Naive thymus-derived CD8-positive, alpha-beta T cell (primary cell): ENCODE results near the gene CHTF18. TPM values are rescaled to one million over a fixed set of nuclear protein-coding genes. Genes with fewer than 3 reads are reported as not detected.

Experiments used
- ATAC-seq, 2 donors: fragments of 150-1000 bp; cut with Tn5 transposase in 1 of 2; sonication (Bioruptor Pico), chemical (Tn5 transposase) in 1 of 2; 1 replicate in 1 of 2; 2 replicates in 1 of 2; pipeline ENCODE4 v1.10.0; 2021; ENCODE audit warnings: mild to moderate bottlenecking in 2 of 2, moderate library complexity in 2 of 2
- POLR2A ChIA-PET: fragments of 350-600 bp; sonication (Branson Sonifier 250); formaldehyde crosslinking; loops from one replicate; lab custom pipeline; 2021; ENCODE audit warnings: antibody characterized with exemption; lab: Charles Lee
- DNase-seq, 10 donors: peaks; one replicate each; pipeline versions ENCODE4 v3.0.0 to v3.0.0-alpha.2; 2020 to 2022
- H3K27ac Mint-ChIP-seq, 10 donors: one replicate each; pipeline ENCODE4 v1.8.0; 2020 to 2022; ENCODE audit warnings: mild to moderate bottlenecking in 10 of 10, mixed read lengths in 10 of 10, moderate library complexity in 4 of 10, inconsistent platforms in 1 of 10
- H3K27me3 Mint-ChIP-seq, 5 donors: one replicate each; pipeline ENCODE4 v1.8.0; 2021 to 2022; ENCODE audit warnings: mixed read lengths in 5 of 5
- H3K36me3 Mint-ChIP-seq, 3 donors: one replicate each; pipeline ENCODE4 v1.8.0; 2020 to 2022; ENCODE audit warnings: mixed read lengths in 3 of 3, mild to moderate bottlenecking in 2 of 3, inconsistent platforms in 1 of 3
- H3K4me1 Mint-ChIP-seq, 4 donors: one replicate each; pipeline ENCODE4 v1.8.0; 2021 to 2022; ENCODE audit warnings: mixed read lengths in 4 of 4
- H3K4me3 Mint-ChIP-seq, 10 donors: one replicate each; pipeline ENCODE4 v1.8.0; 2020 to 2022; ENCODE audit warnings: mild to moderate bottlenecking in 10 of 10, mixed read lengths in 10 of 10, moderate library complexity in 6 of 10, inconsistent platforms in 1 of 10
- H3K9me3 Mint-ChIP-seq, 9 donors: one replicate each; pipeline ENCODE4 v1.8.0; 2020 to 2022; ENCODE audit warnings: mixed read lengths in 9 of 9, mild to moderate bottlenecking in 3 of 9, inconsistent platforms in 1 of 9, moderate library complexity in 1 of 9
- polyA plus RNA-seq, 3 donors: library from polyadenylated mRNA; unstranded; fragments of 300-500 nt; fragmentation: Illumina TruSeq; gene quantifications; one replicate each; pipeline ENCODE4 v1.2.3, GENCODE V29; 2021
- total RNA-seq, 8 experiments: library from RNA in 2 of 8; stranded (reverse) in 2 of 8; gene quantifications; one replicate each; pipeline ENCODE4 v1.2.3 and lab custom pipeline; 2021 to 2026

The CHTF18 gene
- total and polyA plus RNA-seq, 5 experiments from 2014 or later = 3.5 to 54.3 (median 4.3) TPM

DNA sequence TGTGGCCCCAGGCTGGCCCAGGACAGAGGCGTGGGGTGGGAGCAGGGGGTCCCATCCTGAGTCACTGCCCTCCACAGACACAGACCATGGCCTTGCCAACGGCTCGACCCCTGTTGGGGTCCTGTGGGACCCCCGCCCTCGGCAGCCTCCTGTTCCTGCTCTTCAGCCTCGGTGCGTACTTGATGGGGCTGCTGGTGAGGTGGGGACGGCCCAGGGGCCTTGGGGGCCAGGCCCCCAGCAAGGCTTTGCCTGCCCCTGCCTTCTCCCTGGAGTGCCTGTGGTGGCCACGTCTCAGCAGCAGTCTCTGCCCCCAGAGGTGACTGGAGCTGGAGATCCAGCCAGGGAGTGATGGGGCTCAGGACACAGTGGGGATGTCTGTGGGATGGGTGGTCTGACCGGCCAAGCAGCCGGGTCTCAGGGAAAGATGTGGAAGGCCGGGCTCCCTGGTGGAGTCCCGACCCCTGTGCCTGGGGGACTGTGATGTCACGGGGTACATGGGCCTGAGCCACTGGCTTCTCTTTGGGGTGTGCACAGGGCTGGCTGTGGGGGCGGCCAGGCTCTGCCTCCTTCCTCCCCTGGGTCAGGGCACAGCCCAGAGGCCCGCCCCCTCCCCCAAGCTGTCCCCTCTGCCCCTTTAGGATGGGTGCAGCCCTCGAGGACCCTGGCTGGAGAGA lies 25.7 kb upstream of the CHTF18 start:
- DNase-seq (peak in 1 of 10 donors; percentile 53), ATAC-seq (no peak)
- Mint-ChIP-seq H3K4me1 (peaks cover 0 to 2% (median under 1%) of the 10 kb centered on the region in 4 donors), H3K9me3 (no peaks in the 10 kb centered on the region), H3K27ac (no peak overlapping the region), H3K27me3 (peaks cover 0 to 2% (median 0%) of the 10 kb centered on the region in 5 donors), H3K36me3 (no peaks in the 10 kb centered on the region), H3K4me3 (no peak overlapping the region)
- POLR2A ChIA-PET = no interaction called here

DNA sequence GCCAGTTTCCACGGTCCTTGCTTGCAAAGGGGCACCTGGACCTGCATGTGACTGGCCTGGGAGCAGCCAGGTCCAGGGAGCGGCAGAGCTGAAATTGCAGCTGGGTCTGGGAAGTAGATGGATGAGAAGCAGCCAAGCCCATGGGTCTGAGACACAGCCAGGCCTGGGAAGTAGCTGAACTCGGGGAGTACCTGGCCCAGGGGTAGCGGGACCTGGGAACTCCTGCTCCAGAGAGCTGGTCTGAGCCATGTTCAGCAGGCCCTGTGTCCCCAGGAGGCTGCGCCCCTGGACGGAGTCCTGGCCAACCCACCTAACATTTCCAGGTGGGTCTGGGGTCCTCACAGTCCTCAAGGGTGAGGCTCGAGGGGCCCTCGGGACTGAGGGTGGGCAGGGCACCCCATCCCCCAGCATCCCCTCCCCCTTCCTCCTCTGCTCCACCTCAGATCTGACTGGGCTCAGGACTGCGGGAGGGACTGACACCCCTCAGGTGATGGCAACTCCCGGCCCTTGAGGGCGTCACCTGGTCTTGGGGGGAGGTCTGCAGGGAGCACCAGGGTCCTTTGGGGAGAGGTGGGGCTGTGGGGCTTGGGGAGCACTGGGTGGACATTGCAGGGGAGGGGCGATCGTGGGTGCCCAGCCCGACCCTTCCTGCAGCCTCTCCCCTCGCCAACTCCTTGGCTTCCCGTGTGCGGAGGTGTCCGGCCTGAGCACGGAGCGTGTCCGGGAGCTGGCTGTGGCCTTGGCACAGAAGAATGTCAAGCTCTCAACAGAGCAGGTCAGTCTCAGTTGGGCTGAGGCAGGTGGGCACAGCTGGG lies 24.8 kb upstream of the CHTF18 start:
- no peak overlapping the region for H3K27ac Mint-ChIP-seq
- no peaks in the 10 kb centered on the region for H3K9me3 Mint-ChIP-seq
- no peaks in the 10 kb centered on the region for H3K4me1 Mint-ChIP-seq
- no peak for ATAC-seq
- no peaks in the 10 kb centered on the region for H3K27me3 Mint-ChIP-seq
- POLR2A ChIA-PET = no interaction called here
- no peak overlapping the region for H3K4me3 Mint-ChIP-seq
- DNase-seq = no peak
- H3K36me3 Mint-ChIP-seq = no peaks in the 10 kb centered on the region

DNA sequence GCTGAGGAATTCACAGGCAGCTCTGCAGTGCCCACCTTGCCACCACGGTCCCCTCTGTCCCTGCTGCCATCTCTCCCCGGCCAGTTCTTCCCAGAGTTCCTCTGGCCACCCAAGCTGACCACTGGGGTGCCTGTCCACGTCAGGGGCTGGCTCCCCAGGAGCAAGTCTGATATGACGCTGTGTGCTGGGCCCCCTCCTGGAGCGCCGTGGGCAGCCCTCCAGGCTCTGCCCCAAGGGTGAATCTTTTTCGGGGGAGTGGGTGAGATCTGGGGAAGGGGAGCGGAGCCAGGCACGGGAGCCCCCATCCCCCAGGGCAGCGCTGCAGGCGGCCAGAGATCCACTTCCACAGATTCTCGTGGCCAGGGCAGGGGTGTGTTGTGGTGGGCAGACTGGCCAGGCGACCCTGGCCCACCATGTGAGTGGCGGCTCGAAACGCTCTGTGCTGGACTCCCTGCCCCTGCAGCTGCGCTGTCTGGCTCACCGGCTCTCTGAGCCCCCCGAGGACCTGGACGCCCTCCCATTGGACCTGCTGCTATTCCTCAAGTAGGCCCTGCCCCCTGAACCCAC lies 24.2 kb upstream of the CHTF18 start:
- POLR2A ChIA-PET = no interaction called here
- no peaks in the 10 kb centered on the region for H3K4me1 Mint-ChIP-seq
- no peak overlapping the region for H3K27ac Mint-ChIP-seq
- H3K36me3 Mint-ChIP-seq = no peaks in the 10 kb centered on the region
- H3K9me3 Mint-ChIP-seq = no peaks in the 10 kb centered on the region
- H3K27me3 Mint-ChIP-seq = no peaks in the 10 kb centered on the region
- DNase-seq (peak in 1 of 10 donors; percentile 48), ATAC-seq (no peak)
- no peak overlapping the region for H3K4me3 Mint-ChIP-seq

DNA sequence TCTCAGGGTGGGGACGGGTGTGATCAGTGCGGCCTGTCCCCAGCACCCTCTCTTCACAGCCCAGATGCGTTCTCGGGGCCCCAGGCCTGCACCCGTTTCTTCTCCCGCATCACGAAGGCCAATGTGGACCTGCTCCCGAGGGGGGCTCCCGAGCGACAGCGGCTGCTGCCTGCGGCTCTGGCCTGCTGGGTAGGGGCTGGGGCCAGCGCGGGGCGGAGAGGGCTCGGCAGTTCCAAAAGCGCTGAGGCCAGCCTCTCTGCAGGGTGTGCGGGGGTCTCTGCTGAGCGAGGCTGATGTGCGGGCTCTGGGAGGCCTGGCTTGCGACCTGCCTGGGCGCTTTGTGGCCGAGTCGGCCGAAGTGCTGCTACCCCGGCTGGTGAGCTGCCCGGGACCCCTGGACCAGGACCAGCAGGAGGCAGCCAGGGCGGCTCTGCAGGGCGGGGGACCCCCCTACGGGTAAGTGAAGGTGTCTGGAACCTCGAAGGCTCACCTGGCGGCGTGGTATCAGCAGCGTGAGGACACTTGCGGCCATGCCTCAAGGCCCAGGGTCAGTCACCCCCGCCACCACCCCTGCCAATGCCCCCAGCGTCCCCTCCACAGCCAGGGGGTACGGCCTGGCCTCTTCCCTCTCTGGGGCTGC lies 23.5 kb upstream of the CHTF18 start:
- H3K27ac Mint-ChIP-seq = no peak overlapping the region
- ATAC-seq (no peak), DNase-seq (peak in 1 of 10 donors; percentile 62)
- POLR2A ChIA-PET = no interaction called here
- H3K4me3 Mint-ChIP-seq = no peak overlapping the region
- no peaks in the 10 kb centered on the region for H3K4me1 Mint-ChIP-seq
- no peaks in the 10 kb centered on the region for H3K9me3 Mint-ChIP-seq
- H3K27me3 Mint-ChIP-seq = no peaks in the 10 kb centered on the region
- H3K36me3 Mint-ChIP-seq = no peaks in the 10 kb centered on the region

DNA sequence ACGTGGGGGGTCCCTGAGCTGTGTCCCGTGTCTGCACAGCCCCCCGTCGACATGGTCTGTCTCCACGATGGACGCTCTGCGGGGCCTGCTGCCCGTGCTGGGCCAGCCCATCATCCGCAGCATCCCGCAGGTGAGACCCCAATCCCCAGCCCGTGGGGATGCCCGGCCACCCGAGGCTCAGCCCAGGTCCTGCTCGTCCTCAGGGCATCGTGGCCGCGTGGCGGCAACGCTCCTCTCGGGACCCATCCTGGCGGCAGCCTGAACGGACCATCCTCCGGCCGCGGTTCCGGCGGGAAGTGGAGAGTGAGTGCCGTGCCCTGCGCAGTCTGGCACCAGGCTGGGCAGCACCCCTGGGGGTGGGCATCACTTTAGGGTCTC lies 22.9 kb upstream of the CHTF18 start:
- Mint-ChIP-seq H3K27me3 (no peaks in the 10 kb centered on the region), H3K9me3 (no peaks in the 10 kb centered on the region), H3K4me3 (no peak overlapping the region), H3K4me1 (no peaks in the 10 kb centered on the region), H3K36me3 (no peaks in the 10 kb centered on the region), H3K27ac (no peak overlapping the region)
- ATAC-seq = no peak
- POLR2A ChIA-PET = no interaction called here
- DNase-seq = no peak

DNA sequence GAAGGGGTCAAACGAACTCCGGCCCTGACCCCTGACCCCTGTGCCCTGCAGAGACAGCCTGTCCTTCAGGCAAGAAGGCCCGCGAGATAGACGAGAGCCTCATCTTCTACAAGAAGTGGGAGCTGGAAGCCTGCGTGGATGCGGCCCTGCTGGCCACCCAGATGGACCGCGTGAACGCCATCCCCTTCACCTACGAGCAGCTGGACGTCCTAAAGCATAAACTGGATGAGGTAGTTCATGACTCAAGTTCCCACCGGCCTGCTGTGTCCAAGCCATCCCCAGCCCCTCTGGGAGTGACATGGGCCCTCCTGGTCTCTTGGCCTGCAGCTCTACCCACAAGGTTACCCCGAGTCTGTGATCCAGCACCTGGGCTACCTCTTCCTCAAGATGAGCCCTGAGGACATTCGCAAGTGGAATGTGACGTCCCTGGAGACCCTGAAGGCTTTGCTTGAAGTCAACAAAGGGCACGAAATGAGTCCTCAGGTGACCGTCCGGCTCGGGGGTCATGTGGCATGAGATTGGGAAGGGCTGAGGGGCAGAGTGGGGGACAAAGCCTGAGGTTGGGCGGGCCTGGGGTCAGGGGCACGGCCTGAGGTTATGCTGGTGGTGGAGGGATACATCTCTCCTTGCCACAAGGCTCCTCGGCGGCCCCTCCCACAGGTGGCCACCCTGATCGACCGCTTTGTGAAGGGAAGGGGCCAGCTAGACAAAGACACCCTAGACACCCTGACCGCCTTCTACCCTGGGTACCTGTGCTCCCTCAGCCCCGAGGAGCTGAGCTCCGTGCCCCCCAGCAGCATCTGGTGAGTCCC lies 22.2 kb upstream of the CHTF18 start:
- H3K36me3 Mint-ChIP-seq = no peaks in the 10 kb centered on the region
- POLR2A ChIA-PET = no interaction called here
- no peaks in the 10 kb centered on the region for H3K4me1 Mint-ChIP-seq

DNA sequence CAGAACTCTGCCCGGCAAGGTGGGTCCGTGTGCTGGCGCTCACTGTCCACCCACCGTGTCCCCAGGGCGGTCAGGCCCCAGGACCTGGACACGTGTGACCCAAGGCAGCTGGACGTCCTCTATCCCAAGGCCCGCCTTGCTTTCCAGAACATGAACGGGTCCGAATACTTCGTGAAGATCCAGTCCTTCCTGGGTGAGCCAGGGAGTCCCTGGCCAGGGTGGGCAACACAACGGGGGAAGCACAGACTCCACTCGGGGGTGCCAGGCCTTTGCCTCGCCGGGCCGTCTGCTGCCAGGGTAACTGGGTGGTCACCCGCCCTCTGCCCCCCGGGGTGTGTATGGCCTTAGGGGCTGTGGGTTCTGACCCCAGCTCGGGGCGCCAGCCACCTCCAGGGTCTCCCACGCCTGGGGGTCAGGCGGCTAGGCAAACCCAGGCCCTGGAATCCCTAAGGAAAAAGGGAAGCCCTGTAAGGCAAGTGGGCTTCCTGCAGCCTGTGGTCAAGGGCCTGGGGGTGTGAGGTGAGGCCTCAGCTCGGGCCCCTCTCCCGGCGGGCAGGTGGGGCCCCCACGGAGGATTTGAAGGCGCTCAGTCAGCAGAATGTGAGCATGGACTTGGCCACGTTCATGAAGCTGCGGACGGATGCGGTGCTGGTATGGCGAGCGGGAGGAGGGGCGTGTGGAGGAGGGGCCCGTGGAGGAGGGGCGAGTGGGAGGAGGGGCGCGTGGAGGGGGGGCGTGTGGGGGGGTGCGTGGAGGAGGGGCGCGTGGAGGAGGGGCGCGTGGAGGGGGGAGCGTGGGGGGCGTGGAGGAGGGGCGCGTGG lies 21.4 kb upstream of the CHTF18 start:
- Mint-ChIP-seq H3K27ac (peak overlapping the region in 1 of 10 donors; percentile 65), H3K4me3 (no peak overlapping the region), H3K4me1 (no peaks in the 10 kb centered on the region), H3K27me3 (no peaks in the 10 kb centered on the region), H3K36me3 (no peaks in the 10 kb centered on the region), H3K9me3 (no peaks in the 10 kb centered on the region)
- POLR2A ChIA-PET = no interaction called here
- ATAC-seq (no peak), DNase-seq (no peak)

More for the DNA sequence above, 22.2 kb upstream of the CHTF18 start:
- Mint-ChIP-seq H3K27ac (no peak overlapping the region), H3K4me3 (no peak overlapping the region), H3K9me3 (no peaks in the 10 kb centered on the region), H3K27me3 (no peaks in the 10 kb centered on the region)
- ATAC-seq (no peak), DNase-seq (peak in 1 of 10 donors; percentile 57)

DNA sequence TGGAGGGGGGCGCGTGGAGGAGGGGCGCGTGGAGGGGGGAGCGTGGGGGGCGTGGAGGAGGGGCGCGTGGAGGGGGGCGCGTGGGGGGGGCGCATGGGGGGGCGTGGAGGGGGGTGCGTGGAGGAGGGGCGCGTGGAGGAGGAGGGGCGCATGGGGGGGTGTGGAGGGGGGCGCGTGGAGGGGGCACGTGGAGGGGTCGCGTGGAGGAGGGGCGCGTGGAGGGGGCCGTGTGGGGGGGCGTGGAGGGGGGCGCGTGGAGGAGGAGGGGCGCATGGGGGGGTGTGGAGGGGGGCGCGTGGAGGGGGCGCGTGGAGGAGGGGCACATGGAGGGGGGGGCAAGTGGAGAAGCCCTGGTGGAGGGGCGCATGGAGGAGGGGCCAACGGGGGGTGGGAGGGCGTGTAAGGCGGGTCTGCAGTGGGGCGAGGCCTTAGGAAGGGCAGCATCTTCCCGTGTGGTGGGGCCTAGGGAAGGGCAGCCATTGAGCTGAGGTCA lies 20.6 kb upstream of the CHTF18 start:
- Mint-ChIP-seq H3K36me3 (no peaks in the 10 kb centered on the region), H3K9me3 (no peaks in the 10 kb centered on the region), H3K27me3 (no peaks in the 10 kb centered on the region), H3K4me3 (no peak overlapping the region), H3K27ac (no peak overlapping the region), H3K4me1 (no peaks in the 10 kb centered on the region)
- no peak for ATAC-seq
- no peak for DNase-seq
- POLR2A ChIA-PET = no interaction called here

DNA sequence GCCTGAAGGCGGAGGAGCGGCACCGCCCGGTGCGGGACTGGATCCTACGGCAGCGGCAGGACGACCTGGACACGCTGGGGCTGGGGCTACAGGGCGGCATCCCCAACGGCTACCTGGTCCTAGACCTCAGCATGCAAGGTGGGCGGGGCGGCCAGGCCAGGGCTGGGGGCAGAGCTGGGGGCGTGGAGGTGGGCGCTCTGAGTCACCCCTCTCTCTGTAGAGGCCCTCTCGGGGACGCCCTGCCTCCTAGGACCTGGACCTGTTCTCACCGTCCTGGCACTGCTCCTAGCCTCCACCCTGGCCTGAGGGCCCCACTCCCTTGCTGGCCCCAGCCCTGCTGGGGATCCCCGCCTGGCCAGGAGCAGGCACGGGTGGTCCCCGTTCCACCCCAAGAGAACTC lies 20.0 kb upstream of the CHTF18 start:
- DNase-seq = no peak
- Mint-ChIP-seq H3K27ac (no peak overlapping the region), H3K9me3 (no peaks in the 10 kb centered on the region), H3K36me3 (no peaks in the 10 kb centered on the region), H3K4me3 (no peak overlapping the region), H3K27me3 (no peaks in the 10 kb centered on the region), H3K4me1 (no peaks in the 10 kb centered on the region)
- ATAC-seq = no peak
- POLR2A ChIA-PET = no interaction called here

DNA sequence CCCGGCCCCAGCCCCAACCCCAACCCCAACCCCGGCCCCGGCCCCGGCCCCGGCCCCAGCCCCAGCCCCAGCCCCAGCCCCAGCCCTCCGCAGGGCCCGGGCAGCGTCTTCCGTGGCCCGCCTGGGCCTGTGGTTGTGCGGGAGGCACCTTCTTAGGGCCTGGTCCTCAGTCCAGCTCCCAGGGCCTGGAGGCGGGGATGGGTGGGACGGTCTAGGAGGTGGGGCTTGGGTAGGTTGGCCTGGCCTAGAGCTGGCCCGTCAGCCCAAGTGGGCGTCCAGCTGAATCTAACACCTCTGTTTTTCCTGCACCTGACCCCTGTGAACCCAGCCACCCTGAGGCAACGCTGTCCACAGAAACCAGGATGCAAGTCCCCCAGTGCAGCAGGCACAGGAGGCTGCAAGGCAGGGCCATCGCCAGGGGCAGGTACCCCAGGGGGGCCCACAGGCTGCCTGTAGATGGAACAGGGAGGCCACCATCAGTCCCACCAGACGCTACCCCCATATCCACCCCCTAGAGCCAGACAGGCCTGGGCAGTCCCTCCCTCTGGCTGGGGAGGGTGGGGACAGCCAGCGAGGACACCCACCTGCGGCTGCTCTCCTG lies 19.1 kb upstream of the CHTF18 start:
- Mint-ChIP-seq H3K9me3 (no peaks in the 10 kb centered on the region), H3K27me3 (no peaks in the 10 kb centered on the region), H3K36me3 (no peaks in the 10 kb centered on the region), H3K27ac (no peak overlapping the region), H3K4me1 (no peaks in the 10 kb centered on the region), H3K4me3 (no peak overlapping the region)
- ATAC-seq = no peak
- DNase-seq = no peak
- POLR2A ChIA-PET = no interaction called here

DNA sequence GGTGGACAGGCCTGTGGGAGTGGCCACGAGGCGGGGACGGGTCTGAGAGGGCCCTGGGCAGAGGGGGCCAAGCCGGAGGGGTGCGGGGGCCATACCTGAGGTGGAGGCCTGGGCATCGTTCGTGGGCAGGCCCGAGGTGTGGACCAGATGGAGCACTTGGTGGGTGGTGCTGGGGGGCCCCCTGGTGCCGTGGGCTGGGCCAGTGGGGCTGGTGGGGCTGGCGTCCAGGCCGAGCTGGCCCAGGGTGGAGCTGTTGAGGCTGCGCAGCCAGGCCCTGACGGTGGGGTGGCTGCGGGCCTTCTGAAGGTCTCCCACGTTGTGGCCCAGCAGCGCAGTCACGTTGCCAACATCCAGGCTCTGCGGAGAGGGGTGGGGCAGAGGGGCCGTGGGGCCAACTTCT lies 18.5 kb upstream of the CHTF18 start:
- Mint-ChIP-seq H3K9me3 (no peaks in the 10 kb centered on the region), H3K4me3 (no peak overlapping the region), H3K36me3 (no peaks in the 10 kb centered on the region), H3K27me3 (no peaks in the 10 kb centered on the region), H3K4me1 (no peaks in the 10 kb centered on the region), H3K27ac (no peak overlapping the region)
- POLR2A ChIA-PET = no interaction called here
- ATAC-seq (no peak), DNase-seq (no peak)
